GM15510 (cell line): ENCODE data around the gene SUPT20H.

Experiments used
- POLR2A ChIP-seq: IDR thresholded peaks from 3 replicates; pipeline ENCODE4 v1.6.1; 2011; ENCODE audit warnings: borderline replicate concordance; ENCODE audit not compliant: insufficient read length; ENCODE audit errors: extremely low read depth

SUPT20H gene

DNA sequence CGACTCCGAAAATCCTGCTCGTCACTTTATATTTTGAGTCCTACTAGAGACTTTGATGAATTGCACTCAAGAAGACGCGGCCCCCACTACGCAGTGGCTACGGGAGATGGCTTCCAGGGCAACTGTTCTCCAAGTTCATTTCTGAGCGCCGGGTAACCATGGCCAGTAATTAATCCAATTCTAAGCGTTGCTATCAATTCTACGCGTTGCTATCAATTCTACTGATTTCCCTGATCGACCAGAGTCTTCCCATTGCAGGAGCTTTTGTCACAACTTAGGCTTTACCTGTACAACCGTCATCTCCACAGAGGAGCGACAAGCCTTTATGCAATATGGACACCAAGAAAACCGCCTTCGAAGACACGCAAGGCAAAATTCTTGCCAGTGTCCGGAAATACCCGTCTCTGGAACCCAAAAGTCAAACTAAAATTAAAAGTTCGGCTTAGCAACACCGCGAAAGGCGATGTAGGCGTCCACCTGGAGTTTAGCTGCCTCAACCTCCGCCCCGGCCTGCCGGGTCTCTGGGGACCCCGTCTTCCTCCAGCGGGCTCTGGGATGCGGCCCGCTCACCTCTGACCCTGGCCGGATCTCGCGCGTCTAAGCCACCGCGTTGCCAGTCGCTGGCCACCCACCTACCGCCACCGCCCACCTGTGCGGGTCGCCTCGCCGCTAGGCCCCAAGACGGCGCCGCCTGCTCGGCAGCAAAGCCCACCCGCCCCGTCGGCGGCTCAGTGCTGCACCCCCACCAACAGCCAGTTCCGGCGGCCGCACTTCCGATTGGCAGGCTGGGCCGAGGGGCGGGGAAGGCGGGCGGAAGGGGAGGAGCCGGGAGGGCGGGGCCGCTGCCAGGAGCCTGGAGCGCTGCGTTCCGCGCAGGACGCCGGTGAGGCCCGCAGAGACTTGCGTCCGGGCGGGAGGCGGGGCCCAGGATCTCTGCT is at the start of gene SUPT20H:
TSS of gene SUPT20H (minus strand) at position 779 of the 938 bp plus-strand sequence. CDS start 8,198 bp downstream, outside the sequence.
- TF ChIP-seq POLR2A = peak; percentile 86

DNA sequence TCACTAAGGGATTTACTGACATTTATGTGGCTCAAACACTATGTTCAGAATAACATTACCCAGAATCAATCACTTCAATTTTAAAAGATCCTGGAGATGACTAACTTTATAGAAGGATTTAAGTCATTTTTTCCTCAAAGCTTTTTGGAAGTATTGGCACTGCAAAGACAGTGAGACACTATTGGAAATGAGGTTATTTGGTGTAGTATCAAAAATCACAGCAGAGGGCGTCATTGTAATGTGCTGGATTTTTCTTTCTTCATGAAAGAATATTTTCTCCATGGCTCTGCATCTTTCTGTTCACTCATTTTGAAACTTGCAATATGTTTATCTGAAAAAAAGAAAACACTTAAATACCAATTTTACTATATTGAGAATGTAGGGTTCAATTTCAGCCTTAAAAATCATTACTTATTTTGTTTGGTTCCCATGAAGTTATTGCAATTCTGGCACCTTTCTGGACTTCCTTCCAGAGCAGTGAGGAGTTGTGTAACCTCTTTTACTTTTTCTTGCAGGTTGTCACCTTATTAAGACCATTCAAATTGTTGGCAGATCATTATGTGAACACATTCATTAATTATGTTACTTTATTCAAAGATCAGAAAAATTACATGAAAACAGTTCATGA is 49.7 kb upstream of the SUPT20H start:
- no peak for TF ChIP-seq POLR2A

DNA sequence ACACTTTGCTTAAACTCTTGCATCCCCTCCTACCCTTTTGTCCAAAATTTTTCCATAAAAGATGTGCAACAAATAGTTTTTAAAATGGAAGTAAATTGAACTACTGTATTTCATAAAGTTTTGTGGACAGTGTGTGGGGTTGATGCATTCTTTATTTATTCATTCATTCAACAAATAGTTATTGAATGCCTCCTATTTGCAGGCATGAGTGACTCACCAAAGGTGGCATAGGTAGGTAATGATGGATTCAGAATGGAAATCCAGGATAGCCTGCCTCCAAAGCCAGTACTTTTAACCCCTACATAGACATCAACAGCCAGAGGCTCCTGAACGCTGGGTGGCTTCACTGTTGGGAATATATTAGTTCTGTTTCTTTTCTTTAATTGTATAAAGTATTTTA is 48.4 kb upstream of the SUPT20H start:
- TF ChIP-seq POLR2A = no peak

DNA sequence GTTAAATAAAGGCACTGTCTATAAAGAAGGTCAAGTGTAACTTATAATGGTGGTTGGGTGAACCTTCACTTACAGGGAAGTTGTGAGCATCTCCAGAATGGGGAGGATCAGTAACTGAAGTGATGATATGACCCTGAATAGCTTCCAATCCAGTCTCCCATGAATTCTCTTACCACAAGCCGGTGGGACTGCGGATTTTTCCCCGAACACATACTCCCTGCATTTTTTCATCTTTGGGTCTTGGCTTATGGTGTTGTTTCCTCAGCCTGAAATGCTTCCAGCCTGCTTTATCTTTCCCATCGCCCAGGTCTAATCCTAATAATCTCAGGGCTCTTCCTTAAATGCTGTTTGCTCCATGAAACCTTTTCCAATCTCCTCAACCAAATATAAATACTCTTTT is 48.0 kb upstream of the SUPT20H start:
- TF ChIP-seq POLR2A = no peak

DNA sequence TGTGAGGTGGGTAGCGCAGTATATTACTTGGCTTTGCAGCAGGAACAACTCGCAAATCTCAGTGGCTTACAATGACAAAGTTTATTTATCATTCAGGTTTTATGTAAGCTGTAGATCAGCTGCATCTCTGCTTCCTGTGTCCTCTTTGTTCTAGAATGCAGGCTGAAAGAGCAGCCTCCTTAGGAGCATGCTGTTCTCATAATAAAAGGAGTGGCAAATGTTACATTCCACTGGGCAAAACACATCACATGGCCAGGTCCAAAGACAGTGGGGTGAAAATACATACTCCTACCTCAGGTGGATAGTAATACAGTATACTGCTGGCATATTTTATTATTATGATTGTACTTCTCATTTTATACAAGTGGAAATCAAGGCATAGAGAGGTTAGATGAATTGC is 47.2 kb upstream of the SUPT20H start:
- TF ChIP-seq POLR2A = no peak

DNA sequence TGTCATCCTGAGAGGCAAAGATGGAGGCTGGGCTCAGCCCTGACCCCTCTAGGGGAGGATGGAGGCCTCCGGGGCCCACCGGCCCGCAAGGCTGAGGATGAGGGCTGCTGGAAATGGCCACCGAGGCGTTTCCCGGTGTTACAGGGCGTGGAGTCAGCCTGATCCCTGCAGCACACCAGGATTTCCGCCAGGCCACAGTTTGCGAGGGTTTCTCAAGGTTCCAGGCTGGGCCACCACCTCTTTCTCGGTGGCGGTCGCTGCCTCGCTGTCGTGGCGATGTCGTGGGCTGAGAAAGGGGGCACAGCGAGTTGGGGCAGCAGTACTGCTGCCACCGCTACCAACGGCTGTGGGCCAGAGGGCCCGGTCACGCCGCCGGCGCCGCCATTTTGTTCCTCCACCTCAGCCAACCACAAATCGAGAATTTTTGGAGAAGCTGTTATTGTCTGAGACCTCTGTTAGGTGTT is 45.8 kb upstream of the SUPT20H start, which contains the start of gene CSNK1A1L:
TSS of gene CSNK1A1L (minus strand) at position 414 of the 464 bp plus-strand sequence. CDS start at position 6, 408 bp downstream.
- no peak for TF ChIP-seq POLR2A

DNA sequence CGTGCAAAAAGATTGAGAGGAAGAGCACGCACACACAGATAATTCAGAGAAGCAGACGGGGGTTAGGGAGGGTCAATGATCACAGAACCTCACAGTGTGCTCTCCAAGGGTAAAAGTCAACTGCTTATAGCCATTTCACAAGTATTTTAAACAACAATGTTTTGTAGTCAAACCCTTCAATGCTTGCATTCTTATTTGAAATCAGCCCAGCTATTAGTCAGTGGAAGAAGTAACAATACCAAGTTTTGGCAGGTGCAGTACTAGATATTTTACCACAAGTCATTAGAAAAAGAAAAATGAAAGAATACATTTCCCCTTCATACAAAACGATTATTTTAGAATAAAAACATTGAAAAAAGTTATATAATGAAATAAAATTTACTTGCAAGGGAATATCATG is 43.4 kb upstream of the SUPT20H start:
- no peak for TF ChIP-seq POLR2A

DNA sequence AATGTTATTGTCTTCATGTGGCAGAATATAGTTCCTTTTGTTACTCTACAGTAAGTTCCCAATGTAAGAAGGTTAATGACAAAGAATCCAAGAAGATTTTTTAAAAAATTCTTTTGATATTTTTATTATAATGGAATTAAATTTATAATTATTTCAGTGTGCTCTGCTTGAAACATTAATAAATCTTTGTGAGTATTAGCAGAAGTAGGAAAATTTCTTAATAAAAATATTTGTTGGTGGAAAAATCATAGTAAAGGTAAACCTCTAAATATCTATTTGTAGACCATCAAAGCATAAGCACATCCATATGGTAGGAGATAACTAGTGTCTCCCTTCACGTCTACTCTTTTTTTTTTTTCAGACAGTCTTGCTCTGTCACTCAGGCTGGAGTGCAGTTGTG is 41.7 kb upstream of the SUPT20H start:
- TF ChIP-seq POLR2A = no peak

DNA sequence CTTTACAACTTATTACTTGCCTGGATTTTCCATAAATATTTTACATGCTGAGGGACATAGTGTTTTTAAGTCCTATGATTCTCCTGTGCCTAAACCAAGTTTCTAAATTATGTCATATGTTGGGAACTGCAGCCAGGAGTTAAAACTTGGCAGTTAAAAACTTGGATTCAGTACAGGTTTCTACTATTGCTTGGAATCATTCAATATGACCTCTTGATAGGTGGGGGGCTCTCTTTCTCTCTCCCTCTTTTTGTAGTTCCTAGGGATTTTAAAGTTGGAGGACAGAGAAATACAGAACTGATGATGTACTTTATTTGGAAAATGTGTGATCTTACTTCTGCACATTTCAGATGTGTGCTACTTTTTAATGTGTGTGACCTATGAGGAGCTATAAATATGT is 41.2 kb upstream of the SUPT20H start:
- TF ChIP-seq POLR2A = no peak

DNA sequence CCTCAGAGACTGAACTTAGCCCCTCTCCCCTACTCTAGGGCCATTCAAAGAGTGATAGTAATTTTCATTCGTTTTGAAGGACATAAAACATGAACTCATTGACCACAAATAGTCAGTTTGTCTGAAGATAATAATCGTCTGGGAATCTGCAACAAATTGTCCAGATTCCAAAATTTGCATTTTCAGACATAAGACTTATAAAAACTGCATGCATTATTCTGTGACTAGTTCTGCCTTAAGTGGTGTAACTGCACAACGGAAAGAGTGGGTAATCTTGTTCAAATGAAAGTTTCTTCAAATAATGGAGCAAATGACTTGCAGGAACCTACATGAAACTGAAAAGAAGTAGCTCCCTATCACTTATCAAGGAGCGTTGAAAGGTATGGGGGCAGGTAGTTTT is 37.6 kb upstream of the SUPT20H start:
- no peak for TF ChIP-seq POLR2A

DNA sequence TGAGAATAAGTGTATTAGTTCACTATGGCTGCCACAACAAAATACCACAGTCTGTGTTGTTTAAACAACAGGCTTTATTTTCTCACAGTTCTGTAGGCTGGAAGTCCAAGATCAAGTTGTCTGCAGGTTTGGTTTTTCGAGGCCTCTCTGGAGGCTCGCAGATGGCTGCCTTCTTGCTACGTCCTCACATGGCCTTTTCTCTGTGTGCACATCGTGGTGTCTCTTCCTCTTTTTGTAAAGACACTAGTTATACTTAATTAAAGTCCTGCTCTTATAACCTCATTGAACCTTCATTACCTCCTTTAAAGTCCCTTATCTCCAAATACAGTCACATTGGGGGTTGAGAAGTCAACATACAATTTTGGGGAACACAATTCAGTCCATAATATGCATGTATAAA is 35.4 kb upstream of the SUPT20H start:
- no peak for TF ChIP-seq POLR2A

DNA sequence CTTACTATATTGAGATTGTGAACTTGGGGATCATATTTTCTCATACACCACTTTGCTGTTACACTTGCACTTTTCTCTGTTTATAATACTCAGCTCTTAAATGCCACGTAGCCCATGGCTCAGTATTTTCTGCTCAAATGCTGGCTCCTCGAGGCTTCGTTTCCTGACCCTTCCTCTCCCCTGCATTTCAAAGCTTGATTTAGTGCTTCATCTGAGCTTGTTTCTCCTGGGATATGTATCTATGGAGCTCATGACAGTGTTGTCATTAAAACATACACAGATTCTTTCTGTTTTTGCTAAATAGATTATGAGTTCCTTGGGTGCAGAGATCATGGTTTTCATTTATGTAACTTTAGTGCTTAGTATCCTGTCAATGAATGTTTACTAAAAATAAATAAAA is 34.6 kb upstream of the SUPT20H start:
- no peak for TF ChIP-seq POLR2A

DNA sequence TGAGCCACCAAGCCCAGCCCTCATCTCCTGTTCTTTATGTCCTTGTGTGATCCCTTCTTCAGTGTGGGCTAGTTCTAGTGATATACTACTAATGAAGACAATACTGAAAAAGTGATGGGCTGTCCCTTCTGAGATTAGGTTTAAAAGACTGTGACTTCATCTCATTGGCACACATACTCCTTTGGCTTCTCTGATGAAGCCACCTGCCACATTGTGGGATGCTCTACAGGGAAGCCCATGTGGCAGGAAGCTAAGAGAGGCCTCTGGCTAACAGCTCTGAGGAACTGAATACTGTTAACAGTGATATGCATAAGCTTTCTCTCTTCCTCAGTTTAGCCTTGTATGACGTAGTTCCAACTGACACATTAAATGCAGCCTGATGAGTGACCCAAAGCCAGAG is 32.3 kb upstream of the SUPT20H start:
- no peak for TF ChIP-seq POLR2A

DNA sequence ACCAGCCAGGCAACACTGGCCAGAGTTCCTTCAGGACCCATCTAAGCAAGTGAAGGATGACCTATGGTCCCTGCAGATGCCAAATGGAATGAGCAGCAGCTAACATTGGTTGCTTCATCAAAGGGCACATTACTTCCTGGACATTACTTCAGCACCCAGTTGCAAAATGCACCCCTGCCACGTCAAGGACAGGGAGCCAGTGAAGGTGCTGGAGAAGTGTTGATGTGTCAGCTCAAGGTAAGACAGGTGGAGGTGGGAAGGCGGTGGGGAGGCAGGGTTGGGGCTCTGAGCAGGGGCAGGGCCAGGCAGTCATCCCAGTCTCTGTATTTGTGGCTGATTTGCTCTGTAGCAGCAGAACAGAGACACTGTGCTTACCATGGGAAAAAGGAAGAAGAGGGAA is 31.4 kb upstream of the SUPT20H start:
- TF ChIP-seq POLR2A = no peak

DNA sequence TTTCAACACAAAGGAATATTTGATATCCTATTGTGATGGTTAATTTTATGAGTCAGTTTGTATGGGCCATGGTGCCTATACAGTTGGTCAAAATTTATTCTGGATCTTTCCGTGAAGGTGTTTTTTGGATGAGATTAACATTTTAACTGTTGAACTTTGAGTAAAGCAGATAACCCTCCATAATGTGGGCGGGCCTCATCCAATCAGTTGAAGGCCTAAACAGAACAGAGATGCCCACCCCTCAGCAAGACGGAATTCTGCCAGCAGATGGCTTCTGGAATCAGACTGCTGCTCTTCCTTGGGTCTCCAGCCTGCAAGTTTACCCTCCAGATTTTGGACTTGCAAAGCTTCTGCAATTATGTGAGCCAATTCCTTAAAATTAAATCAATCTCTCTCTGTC is 30.0 kb upstream of the SUPT20H start:
- TF ChIP-seq POLR2A = no peak

DNA sequence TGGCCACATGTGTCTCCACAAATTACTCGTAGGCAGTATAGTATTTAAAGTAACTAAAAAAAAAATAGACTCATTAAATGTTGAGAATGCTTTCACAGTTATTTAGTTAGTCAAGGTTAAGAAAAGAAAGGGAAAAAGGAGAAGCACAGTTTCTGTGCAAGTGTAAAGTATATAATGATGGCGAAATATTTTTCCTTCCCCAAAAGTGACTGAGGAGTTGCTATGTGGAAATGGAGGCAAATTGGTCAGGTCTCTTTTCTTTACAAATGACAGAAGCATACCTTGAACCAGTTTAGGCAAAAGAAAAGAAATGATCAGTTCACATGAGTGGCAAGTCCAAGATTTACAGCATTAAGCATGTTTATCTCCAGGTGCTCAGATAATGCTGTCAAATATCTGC is 28.0 kb upstream of the SUPT20H start:
- no peak for TF ChIP-seq POLR2A
